H1 (cell line): Measurements from ENCODE around the gene KIF13A. TPM values are rescaled to one million over a fixed set of nuclear protein-coding genes. Genes with fewer than 3 reads are reported as not detected.

Experiments
- CTCF ChIA-PET: fragments of 300-600 bp; sonication (Branson Sonifier 250); formaldehyde crosslinking; loops from one replicate; lab custom pipeline; 2021; ENCODE audit not compliant: partially characterized antibody; lab: Charles Lee
- POLR2A ChIA-PET: fragments of 300-600 bp; sonication (Branson Sonifier 250); formaldehyde crosslinking; loops from one replicate; lab custom pipeline; 2021; ENCODE audit warnings: inconsistent platforms; ENCODE audit not compliant: partially characterized antibody; lab: Charles Lee
- DNase-seq, 2 experiments: peaks; one replicate each; pipeline versions ENCODE4 v3.0.0 to v3.0.0-alpha.2; 2010 to 2022; ENCODE audit warnings: low spot score in 2 of 2, low read depth in 1 of 2, mixed read lengths in 1 of 2
- FAIRE-seq: peaks from 2 replicates; lab custom pipeline; 2011; peaks lifted over from hg19 to GRCh38; lab: Jason Lieb, UNC
- H2AFZ ChIP-seq: 2 replicates; pipeline ENCODE4 v1.8.1; 2012; ENCODE audit warnings: low read length, inconsistent platforms
- H2AK5ac ChIP-seq: 2 replicates; pipeline ENCODE4 v1.6.1; 2013; ENCODE audit warnings: low read depth, low read length
- H2BK120ac ChIP-seq: replicated peaks from 2 replicates; pipeline ENCODE3; 2013; ENCODE audit warnings: low read depth, low read length, inconsistent platforms
- H2BK12ac ChIP-seq: 2 replicates; pipeline ENCODE4 v1.6.1; 2013; ENCODE audit warnings: low read depth, low read length
- H2BK15ac ChIP-seq: 2 replicates; pipeline ENCODE4 v1.6.1; 2013; ENCODE audit warnings: low read length
- H2BK20ac ChIP-seq: 2 replicates; pipeline ENCODE4 v1.6.1; 2013; ENCODE audit warnings: low read length
- H2BK5ac ChIP-seq: 2 replicates; pipeline ENCODE4 v1.6.1; 2013; ENCODE audit warnings: low read depth, low read length
- H3K14ac ChIP-seq: 2 replicates; pipeline ENCODE4 v1.6.1; 2013; ENCODE audit warnings: inconsistent platforms; ENCODE audit not compliant: insufficient read length
- H3K18ac ChIP-seq: 2 replicates; pipeline ENCODE4 v1.6.1; 2013; ENCODE audit warnings: low read length; ENCODE audit errors: extremely low read depth
- H3K23ac ChIP-seq: 2 replicates; pipeline ENCODE4 v1.6.1; 2013; ENCODE audit warnings: inconsistent platforms; ENCODE audit not compliant: insufficient read length
- H3K23me2 ChIP-seq: 2 replicates; pipeline ENCODE4 v1.6.1; 2013; ENCODE audit warnings: low read depth, low read length
- H3K27ac ChIP-seq: 2 replicates; pipeline ENCODE4 v1.6.1; 2011; ENCODE audit warnings: low read depth, low read length, inconsistent platforms
- H3K27me3 ChIP-seq, 4 experiments: replicated peaks in 1 of 4; 1 replicate in 1 of 4; 2 replicates in 3 of 4; pipeline versions ENCODE4 v1.6.1 to v1.8.1; 2011 to 2013; ENCODE audit warnings: low read length in 3 of 4, mild to moderate bottlenecking in 3 of 4, inconsistent platforms in 2 of 4, mixed read lengths in 2 of 4, moderate library complexity in 1 of 4; ENCODE audit not compliant: control insufficient read depth in 3 of 4, insufficient read depth in 3 of 4; ENCODE audit errors: extremely low read depth in 1 of 4
- H3K36me3 ChIP-seq, 4 experiments: 2 replicates each; pipeline versions ENCODE4 v1.6.1 to v1.8.1; 2011 to 2013; ENCODE audit warnings: mild to moderate bottlenecking in 4 of 4, low read length in 3 of 4, moderate library complexity in 2 of 4, control low read depth in 1 of 4, inconsistent platforms in 1 of 4; ENCODE audit not compliant: insufficient read depth in 4 of 4, control insufficient read depth in 2 of 4
- H3K4ac ChIP-seq: replicated peaks from 2 replicates; pipeline ENCODE3; 2013; ENCODE audit warnings: low read length, low read depth, mixed read lengths, inconsistent platforms; ENCODE audit not compliant: insufficient read length
- H3K4me1 ChIP-seq, 4 experiments: replicated peaks in 1 of 4; 1 replicate in 1 of 4; 2 replicates in 3 of 4; pipeline versions ENCODE4 v1.6.1 to v1.8.1; 2011 to 2013; ENCODE audit warnings: low read length in 3 of 4, inconsistent platforms in 2 of 4, mixed read lengths in 1 of 4; ENCODE audit not compliant: insufficient read depth in 4 of 4, control insufficient read depth in 3 of 4
- H3K4me2 ChIP-seq, 2 experiments: 2 replicates each; pipeline versions ENCODE4 v1.6.1 to v1.8.1; 2011 to 2013; ENCODE audit warnings: low read depth in 2 of 2, low read length in 2 of 2, control low read depth in 1 of 2, inconsistent platforms in 1 of 2, mild to moderate bottlenecking in 1 of 2; ENCODE audit not compliant: insufficient read depth in 1 of 2
- H3K4me3 ChIP-seq, 4 experiments: fragments of 200-600, 300-600 bp in 1 of 4; sonication (generic), shearing (Covaris generic), sonication (Bioruptor Twin) in 1 of 4; 2 replicates each; pipeline versions ENCODE4 v1.5.1 to v1.8.1; 2011 to 2016; ENCODE audit warnings: low read length in 4 of 4, low read depth in 3 of 4, control low read depth in 2 of 4, inconsistent platforms in 2 of 4, mild to moderate bottlenecking in 2 of 4, mixed read lengths in 1 of 4, moderate library complexity in 1 of 4; ENCODE audit not compliant: insufficient read depth in 2 of 4; ENCODE audit errors: extremely low read depth in 1 of 4
- H3K56ac ChIP-seq: replicated peaks from 2 replicates; pipeline ENCODE3; 2013; ENCODE audit warnings: low read depth, mild to moderate bottlenecking, mixed read lengths, low read length, inconsistent platforms; ENCODE audit not compliant: insufficient read length
- H3K79me1 ChIP-seq: 2 replicates; pipeline ENCODE4 v1.6.1; 2013; ENCODE audit warnings: low read depth, low read length, control low read depth
- H3K79me2 ChIP-seq, 2 experiments: 2 replicates each; pipeline versions ENCODE4 v1.6.1 to v1.8.1; 2012 to 2013; ENCODE audit warnings: low read length in 2 of 2, mild to moderate bottlenecking in 2 of 2, inconsistent platforms in 1 of 2; ENCODE audit not compliant: insufficient read depth in 2 of 2, control insufficient read depth in 1 of 2
- H3K9ac ChIP-seq, 4 experiments: replicated peaks in 1 of 4; 1 replicate in 1 of 4; 2 replicates in 3 of 4; pipeline versions ENCODE4 v1.6.1 to v1.8.1; 2011 to 2013; ENCODE audit warnings: low read depth in 3 of 4, low read length in 3 of 4, control low read depth in 2 of 4, mild to moderate bottlenecking in 2 of 4, moderate library complexity in 2 of 4, inconsistent platforms in 1 of 4; ENCODE audit errors: extremely low read depth in 1 of 4
- H3K9me3 ChIP-seq, 2 experiments: 2 replicates each; pipeline versions ENCODE4 v1.6.1 to v1.8.1; 2012 to 2013; ENCODE audit warnings: mild to moderate bottlenecking in 2 of 2, moderate library complexity in 2 of 2, control low read depth in 1 of 2, inconsistent platforms in 1 of 2, low read depth in 1 of 2, low read length in 1 of 2, mixed read lengths in 1 of 2; ENCODE audit not compliant: insufficient read depth in 2 of 2
- H4K20me1 ChIP-seq, 2 experiments: replicated peaks in 1 of 2; 2 replicates each; pipeline versions ENCODE3 to v1.8.1; 2011 to 2013; ENCODE audit warnings: inconsistent platforms in 2 of 2, low read length in 2 of 2, mild to moderate bottlenecking in 1 of 2; ENCODE audit not compliant: insufficient read depth in 2 of 2, control insufficient read depth in 1 of 2
- H4K5ac ChIP-seq: 2 replicates; pipeline ENCODE4 v1.6.1; 2013; ENCODE audit warnings: low read length, low read depth, mixed read lengths, inconsistent platforms; ENCODE audit not compliant: insufficient read length
- H4K8ac ChIP-seq: 2 replicates; pipeline ENCODE4 v1.8.0; 2013; ENCODE audit warnings: mild to moderate bottlenecking, moderate library complexity, low read length, inconsistent platforms; ENCODE audit not compliant: insufficient read depth; ENCODE audit errors: extremely low read depth
- H4K91ac ChIP-seq: replicated peaks from 2 replicates; pipeline ENCODE3; 2013; ENCODE audit warnings: low read length, mixed read lengths, inconsistent platforms; ENCODE audit not compliant: insufficient read length
- SIN3A ChIP-seq, 2 experiments: IDR thresholded peaks in 1 of 2; conservative IDR thresholded peaks in 1 of 2; 2 replicates each; pipeline ENCODE4 v1.6.1; 2011 to 2012; ENCODE audit warnings: low read length in 2 of 2, improper control_type of control experiment in 1 of 2, low read depth in 1 of 2, mild to moderate bottlenecking in 1 of 2
- SUZ12 ChIP-seq: fragments of 200-600 bp; sonication (generic); IDR thresholded peaks from 2 replicates; pipeline ENCODE4 v1.6.1; 2012; ENCODE audit warnings: mild to moderate bottlenecking, inconsistent platforms, low read length, moderate library complexity, mixed read lengths
- TAF1 ChIP-seq: IDR thresholded peaks from 2 replicates; pipeline ENCODE4 v1.6.1; 2011; ENCODE audit warnings: mild to moderate bottlenecking, low read depth, low read length
- ZNF274 ChIP-seq: IDR thresholded peaks from 2 replicates; pipeline ENCODE4 v1.7.0; 2012; ENCODE audit warnings: low read length, borderline replicate concordance; ENCODE audit errors: extremely low read depth
- WGBS, 2 experiments: shearing (Covaris generic) in 1 of 2; methylation state at CpG; one replicate each; pipeline versions ENCODE4 v1.1.6 to v1.1.7; 2013 to 2015; ENCODE audit warnings: low lambda C conversion rate in 2 of 2, mixed read lengths in 2 of 2, inconsistent platforms in 1 of 2, low coverage in 1 of 2, missing lambda C conversion rate in 1 of 2; ENCODE audit not compliant: insufficient replicate concordance in 2 of 2, insufficient coverage in 1 of 2, insufficient read length in 1 of 2; ENCODE audit errors: extremely low coverage in 1 of 2, missing lambda C conversion rate in 1 of 2; 5-methylcytosine and 5-hydroxymethylcytosine counted together
- polyA plus RNA-seq, 7 experiments: library from polyadenylated mRNA; depleted of rRNA in 3 of 7; stranded (reverse) in 5 of 7; unstranded in 2 of 7; fragments of >200 nt in 5 of 7; fragments of 200-250 nt in 2 of 7; gene quantifications; 1 replicate in 5 of 7; 2 replicates in 1 of 7; 4 replicates in 1 of 7; pipeline versions ENCODE4 v1.2.1 to v1.2.3, GENCODE V29; 2011 to 2013; ENCODE audit warnings: missing spikeins in 2 of 7, mixed read lengths in 2 of 7
- total RNA-seq: library from RNA; stranded (reverse); fragmentation: NEBNext Ultra II Directional; extraction: Animal tissue kit (Norgen Biotek cat#: 25700); gene quantifications from 2 replicates; pipeline ENCODE4 v1.2.1, GENCODE V29; 2021

The KIF13A gene
- total and polyA plus RNA-seq, 2 of the 8 experiments (the other 6 are each of a cell fraction or from before 2014, with no cell fraction given): 14.7 to 40.8 TPM

GRCh38 chr6:17737704-17738252 lies 249.7 kb downstream of the KIF13A start:
- POLR2A ChIA-PET: no interaction called here
- Histone ChIP-seq H2AFZ (no peak overlapping the region), H3K36me3 (no peaks in the 10 kb centered on the region; a peak in 1 of 8 replicates), H2BK120ac (no peak overlapping the region), H4K5ac (no peak overlapping the region), H3K4me3 (no peak overlapping the region), H2BK5ac (no peak overlapping the region), H3K23me2 (no peaks in the 10 kb centered on the region), H3K18ac (no peak overlapping the region), H3K4ac (no peak overlapping the region), H3K79me2 (no peaks in the 10 kb centered on the region), H4K8ac (no peak overlapping the region), H2BK15ac (no peak overlapping the region), H3K23ac (no peak overlapping the region), H2AK5ac (no peak overlapping the region), H3K9ac (no peak overlapping the region), H2BK12ac (no peak overlapping the region), H4K91ac (no peak overlapping the region), H3K4me1 (no peaks in the 10 kb centered on the region), H3K14ac (no peak overlapping the region), H3K27me3 (no peaks in the 10 kb centered on the region), H3K4me2 (no peak overlapping the region), H3K79me1 (no peaks in the 10 kb centered on the region), H3K27ac (no peak overlapping the region), H3K56ac (no peak overlapping the region), H3K9me3 (peaks cover 9 to 10% of the 10 kb centered on the region in 2 experiments; a peak in 2 of 4 replicates), H4K20me1 (no peaks in the 10 kb centered on the region), H2BK20ac (no peak overlapping the region)
- 89% methylated on average over 1 of the region's 1 CpG; no CpG with 5 or more reads in 1 of the 2 experiments for WGBS, 2 experiments
- TF ChIP-seq SIN3A (conservative IDR thresholded peaks at IDR 0.05 in 1 of 2, IDR thresholded peaks at IDR 0.05 in 1 of 2; ENCODE audit: low read depth in 1 of 2, low read length in 2 of 2) (no peak), ZNF274 (no peak), TAF1 (no peak), SUZ12 (no peak)
- CTCF ChIA-PET: no interaction called here
- FAIRE-seq: no peak
- DNase-seq: no peak
